HUES64 (cell line): ENCODE data around the gene TCP11L2.
"Not testable (repeated sequence)": the region's sequence is repeated elsewhere in the genome, so short reads cannot be mapped to it uniquely, and the experiment has no call there.

Source experiments
- H3K27ac ChIP-seq: 2 replicates; pipeline ENCODE4 v1.7.0; 2013; ENCODE audit warnings: low read depth, low read length, inconsistent platforms
- H3K27me3 ChIP-seq: 2 replicates; pipeline ENCODE4 v1.6.1; 2013; ENCODE audit warnings: mild to moderate bottlenecking, low read length; ENCODE audit not compliant: insufficient read depth
- H3K36me3 ChIP-seq: 2 replicates; pipeline ENCODE4 v1.6.1; 2013; ENCODE audit warnings: mild to moderate bottlenecking, low read length; ENCODE audit not compliant: insufficient read depth
- H3K4me1 ChIP-seq: 2 replicates; pipeline ENCODE4 v1.6.1; 2013; ENCODE audit warnings: mild to moderate bottlenecking, low read length, moderate library complexity; ENCODE audit not compliant: insufficient read depth
- H3K4me3 ChIP-seq: 2 replicates; pipeline ENCODE4 v1.5.1; 2013; ENCODE audit warnings: mild to moderate bottlenecking, low read length, moderate library complexity
- H3K9ac ChIP-seq: 2 replicates; pipeline ENCODE4 v1.6.1; 2013; ENCODE audit warnings: mild to moderate bottlenecking, low read depth, low read length
- H3K9me3 ChIP-seq: 2 replicates; pipeline ENCODE4 v1.6.1; 2013; ENCODE audit warnings: low read depth, low read length; ENCODE audit not compliant: insufficient read depth
- WGBS: fragments of 150-250, 120-280 bp; methylation state at CpG from one replicate; pipeline ENCODE4 v1.1.7; 2013; ENCODE audit warnings: missing lambda C conversion rate; 5-methylcytosine and 5-hydroxymethylcytosine counted together

Gene TCP11L2

DNA sequence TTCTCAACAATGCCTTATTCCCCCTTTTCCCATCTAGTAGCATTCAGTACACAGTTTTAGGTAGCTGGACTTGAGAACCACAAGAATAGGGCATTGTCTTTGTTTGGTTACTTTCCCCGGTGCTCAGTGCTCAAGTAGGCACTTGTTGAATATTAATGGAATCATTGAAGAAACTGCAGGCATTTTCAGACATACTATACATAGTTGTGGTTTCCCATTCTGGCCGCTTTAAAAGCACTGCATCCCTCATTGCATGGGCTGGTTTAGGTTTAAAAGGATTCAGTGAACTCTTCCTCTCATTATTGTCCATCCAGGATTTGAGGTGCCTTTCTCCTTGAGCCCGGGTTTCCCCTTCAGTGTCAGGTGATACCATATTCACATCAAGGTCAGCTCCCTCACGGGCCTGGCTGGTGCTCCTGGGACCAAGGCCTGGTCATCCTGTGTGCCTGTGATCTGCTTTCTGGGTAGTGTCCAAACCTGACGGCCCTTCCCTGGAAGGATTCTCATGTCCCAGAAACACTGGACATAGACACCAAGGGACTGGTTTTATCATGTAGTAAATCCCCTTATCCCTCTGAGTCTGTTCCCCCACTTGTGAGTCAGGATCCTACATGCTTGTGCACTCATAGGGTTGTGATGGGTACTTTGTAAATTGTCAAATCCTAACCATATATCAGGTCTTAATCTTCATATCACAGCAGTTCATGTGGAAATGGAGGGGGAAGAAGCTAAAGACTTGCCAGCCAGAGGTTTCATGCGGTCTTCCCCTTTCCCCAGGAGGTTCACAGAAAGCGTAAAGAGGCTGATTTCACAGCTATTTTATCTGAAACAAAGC, 7.4 kb downstream of the TCP11L2 start:
- Histone ChIP-seq H3K36me3 (no peaks in the 10 kb centered on the region), H3K4me1 (peaks cover 7% of the 10 kb centered on the region; the same call in 1 of the 2 replicates), H3K9ac (no peak overlapping the region), H3K27ac (no peak overlapping the region), H3K4me3 (no peak overlapping the region), H3K9me3 (no peaks in the 10 kb centered on the region), H3K27me3 (no peaks in the 10 kb centered on the region)
- 88% methylated on average over 7 of the region's 7 CpGs for WGBS

DNA sequence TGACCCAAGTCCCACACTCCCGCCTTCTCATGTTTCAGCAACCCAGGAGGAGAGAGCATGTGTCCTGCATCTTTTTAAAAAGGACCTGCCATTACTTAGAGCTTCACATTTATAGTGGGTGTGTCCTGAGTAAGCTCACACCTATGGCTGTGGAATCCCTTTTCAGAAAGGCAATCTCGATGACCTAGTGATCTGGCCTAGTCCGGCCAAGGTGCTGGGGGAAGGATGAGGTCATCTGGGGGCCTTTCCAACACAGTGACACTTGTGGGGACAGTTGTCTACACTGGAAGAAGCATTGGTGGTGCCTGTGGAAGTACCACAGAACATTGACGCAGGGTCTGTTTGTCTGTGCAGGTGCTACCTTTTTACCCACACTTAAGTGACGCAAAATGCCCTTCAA, 8.2 kb downstream of the TCP11L2 start:
- H3K9me3 ChIP-seq = no peaks in the 10 kb centered on the region
- H3K27ac ChIP-seq = no peak overlapping the region
- H3K9ac ChIP-seq = no peak overlapping the region
- H3K36me3 ChIP-seq = no peaks in the 10 kb centered on the region
- peaks cover 2% of the 10 kb centered on the region; the same call in 1 of the 2 replicates for H3K4me1 ChIP-seq
- H3K4me3 ChIP-seq = no peak overlapping the region
- no peaks in the 10 kb centered on the region for H3K27me3 ChIP-seq
- 94% methylated on average over 5 of the region's 5 CpGs for WGBS

DNA sequence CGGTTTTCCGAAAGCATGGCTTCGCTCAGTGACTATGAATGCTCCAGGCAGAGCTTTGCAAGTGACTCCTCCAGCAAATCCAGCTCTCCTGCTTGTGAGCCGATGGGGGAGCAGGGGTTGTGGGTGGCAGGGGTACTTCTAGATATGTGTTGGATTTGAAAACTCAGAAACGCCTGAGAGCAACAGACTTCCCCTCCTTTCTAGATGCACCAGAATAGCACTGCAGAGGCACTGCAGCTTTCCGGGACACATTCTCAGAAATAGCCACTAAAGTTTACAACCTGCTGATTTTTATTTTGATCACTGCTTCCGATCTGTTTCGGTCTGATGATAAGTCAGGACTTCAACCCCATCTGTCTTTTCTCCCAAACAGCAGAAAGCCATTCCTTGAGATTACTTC, 8.6 kb downstream of the TCP11L2 start:
- 93% methylated on average over 8 of the region's 8 CpGs for WGBS
- H3K4me1 ChIP-seq = no peaks in the 10 kb centered on the region
- no peak overlapping the region for H3K27ac ChIP-seq
- H3K4me3 ChIP-seq = no peak overlapping the region
- H3K36me3 ChIP-seq = no peaks in the 10 kb centered on the region
- no peak overlapping the region for H3K9ac ChIP-seq
- no peaks in the 10 kb centered on the region for H3K9me3 ChIP-seq
- H3K27me3 ChIP-seq = no peaks in the 10 kb centered on the region

DNA sequence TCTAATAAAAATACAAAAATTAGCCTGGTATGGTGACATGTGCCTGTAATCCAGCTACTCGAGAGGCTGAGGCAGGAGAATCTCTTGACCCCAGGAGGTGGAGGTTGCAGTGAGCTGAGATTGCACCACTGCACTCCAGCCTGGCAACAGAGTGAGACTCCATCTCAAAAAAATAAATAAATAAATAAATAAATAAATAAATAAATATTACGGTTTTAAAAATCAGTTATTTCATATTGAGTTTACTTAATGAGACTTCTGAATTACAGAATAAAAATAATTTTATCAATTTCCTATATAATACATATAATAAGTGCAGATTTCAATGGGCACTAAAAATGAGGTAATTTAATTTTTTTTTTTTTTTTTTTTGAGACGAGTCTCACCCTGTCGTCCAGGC, 10.9 kb downstream of the TCP11L2 start:
- not testable (repeated sequence) for H3K4me1 ChIP-seq, H3K9me3 ChIP-seq, H3K36me3 ChIP-seq, H3K9ac ChIP-seq, H3K27ac ChIP-seq, H3K4me3 ChIP-seq, H3K27me3 ChIP-seq
- 92% methylated on average over 3 of the region's 4 CpGs for WGBS

DNA sequence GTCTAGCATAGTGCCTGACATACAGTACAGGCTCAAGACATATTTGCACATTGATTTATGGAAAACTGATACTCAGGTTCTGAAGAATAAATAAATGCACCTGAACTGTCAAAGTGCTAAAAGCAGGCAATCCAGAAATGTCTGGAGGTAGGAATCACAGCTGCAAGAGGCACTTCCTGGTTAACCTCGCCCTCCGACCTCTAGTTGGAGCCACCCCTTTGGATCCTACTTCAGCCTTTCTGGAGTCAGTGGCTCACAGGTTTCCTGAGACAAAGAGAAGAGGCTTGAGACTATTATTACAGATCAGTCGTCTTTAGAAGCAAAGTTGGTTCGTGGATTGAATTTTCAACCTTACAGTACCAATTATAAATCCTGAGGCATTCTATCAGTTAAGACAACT, 13.0 kb downstream of the TCP11L2 start:
- H3K4me1 ChIP-seq = no peaks in the 10 kb centered on the region
- H3K4me3 ChIP-seq = no peak overlapping the region
- H3K27ac ChIP-seq = no peak overlapping the region
- H3K36me3 ChIP-seq = no peaks in the 10 kb centered on the region
- H3K9ac ChIP-seq = no peak overlapping the region
- no peaks in the 10 kb centered on the region for H3K27me3 ChIP-seq
- H3K9me3 ChIP-seq = no peaks in the 10 kb centered on the region
- WGBS = 94% methylated on average over 4 of the region's 4 CpGs

DNA sequence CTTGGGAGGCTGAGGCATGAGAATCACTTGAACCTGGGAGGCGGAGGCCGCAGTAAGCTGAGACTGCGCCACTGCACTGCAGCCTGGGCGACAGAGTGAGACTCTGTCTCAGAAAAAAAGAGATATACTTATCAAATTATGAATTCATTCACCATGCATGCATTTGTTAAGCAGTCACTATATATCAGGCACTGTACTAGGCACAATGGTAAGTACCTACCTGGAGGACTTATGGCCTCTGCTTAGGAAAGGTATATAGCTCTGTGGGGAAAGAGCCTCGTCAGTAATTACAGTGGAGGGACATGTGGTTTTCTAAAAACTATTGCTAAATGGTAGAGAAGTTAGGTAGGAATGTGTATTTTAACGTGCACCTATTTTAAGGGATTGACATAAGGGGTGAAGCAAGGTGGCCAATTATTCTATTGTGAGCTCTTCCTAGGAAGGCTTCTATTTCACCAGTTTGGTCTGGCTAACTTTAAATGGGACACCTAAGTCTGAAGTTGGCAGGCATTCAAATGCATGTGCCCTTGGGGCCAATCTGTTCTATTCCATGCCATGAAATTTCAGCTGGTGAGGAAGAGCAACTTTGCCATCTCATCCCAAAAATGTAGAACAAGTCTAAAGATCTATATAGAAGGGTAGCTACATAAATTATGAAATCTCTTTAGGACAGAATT, 15.0 kb downstream of the TCP11L2 start:
- Histone ChIP-seq H3K4me3 (no peak overlapping the region), H3K9me3 (no peaks in the 10 kb centered on the region), H3K27me3 (no peaks in the 10 kb centered on the region), H3K36me3 (no peaks in the 10 kb centered on the region), H3K27ac (no peak overlapping the region), H3K4me1 (no peaks in the 10 kb centered on the region), H3K9ac (no peak overlapping the region)
- 92% methylated on average over 6 of the region's 6 CpGs for WGBS

DNA sequence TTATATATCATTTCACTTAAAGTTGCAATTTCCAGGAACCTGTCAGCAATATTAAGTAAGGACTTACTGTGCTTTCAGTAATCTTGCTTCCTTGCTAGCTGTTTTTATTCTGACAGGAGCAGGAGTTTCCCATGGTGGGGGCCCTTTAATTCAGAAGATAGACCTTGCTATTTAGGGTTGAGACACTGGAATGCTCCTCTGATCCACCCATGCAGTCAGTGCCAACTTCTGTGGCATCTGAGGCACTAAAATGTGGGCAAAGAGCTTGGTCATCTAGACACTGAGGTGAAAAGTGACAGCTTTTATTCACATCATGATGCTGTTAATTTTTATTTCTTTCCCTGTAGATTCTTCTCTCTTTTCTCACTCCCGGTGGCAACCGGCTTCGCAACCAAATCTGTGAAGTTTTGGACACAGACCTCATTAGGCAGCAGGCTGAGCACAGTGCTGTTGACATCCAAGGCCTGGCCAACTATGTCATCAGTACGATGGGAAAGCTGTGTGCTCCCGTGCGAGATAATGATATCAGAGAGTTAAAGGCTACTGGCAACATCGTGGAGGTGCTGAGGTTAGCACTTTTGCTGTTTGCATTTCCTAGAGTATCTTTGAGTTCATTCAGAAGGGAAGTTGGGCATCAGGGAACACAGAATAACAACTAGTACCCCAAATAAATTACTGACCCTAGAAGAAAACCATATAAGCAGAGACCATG, 18.8 kb downstream of the TCP11L2 start:
- Histone ChIP-seq H3K27me3 (peaks cover 10% of the 10 kb centered on the region; the same call in 1 of the 2 replicates), H3K27ac (no peak overlapping the region), H3K36me3 (no peaks in the 10 kb centered on the region), H3K4me3 (no peak overlapping the region), H3K9ac (no peak overlapping the region), H3K4me1 (no peaks in the 10 kb centered on the region), H3K9me3 (no peaks in the 10 kb centered on the region)
- 93% methylated on average over 7 of the region's 7 CpGs for WGBS

DNA sequence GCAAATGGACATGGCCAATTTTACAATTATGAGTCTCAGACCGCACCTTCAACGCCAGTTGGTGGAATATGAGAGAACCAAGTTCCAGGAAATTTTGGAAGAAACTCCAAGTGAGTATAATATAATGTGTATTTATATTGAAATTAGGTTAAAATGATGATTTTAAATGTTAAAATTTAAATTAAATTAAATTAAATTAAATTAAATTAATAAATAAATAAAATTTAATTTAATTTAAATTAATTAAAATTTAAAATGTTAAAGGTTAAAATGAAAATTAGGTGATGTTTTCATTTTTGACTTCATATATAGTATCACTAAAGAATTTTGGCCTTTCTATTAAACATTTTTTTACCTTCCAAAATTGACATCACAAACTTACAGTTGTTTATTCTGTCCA, 21.0 kb downstream of the TCP11L2 start:
- H3K9ac ChIP-seq = no peak overlapping the region
- no peak overlapping the region for H3K27ac ChIP-seq
- H3K36me3 ChIP-seq = no peaks in the 10 kb centered on the region
- peaks cover 17% of the 10 kb centered on the region; the same call in 1 of the 2 replicates for H3K27me3 ChIP-seq
- no peak overlapping the region for H3K4me3 ChIP-seq
- no peaks in the 10 kb centered on the region; the same call in 1 of the 2 replicates for H3K4me1 ChIP-seq
- 98% methylated on average over 2 of the region's 2 CpGs for WGBS
- H3K9me3 ChIP-seq = no peaks in the 10 kb centered on the region

DNA sequence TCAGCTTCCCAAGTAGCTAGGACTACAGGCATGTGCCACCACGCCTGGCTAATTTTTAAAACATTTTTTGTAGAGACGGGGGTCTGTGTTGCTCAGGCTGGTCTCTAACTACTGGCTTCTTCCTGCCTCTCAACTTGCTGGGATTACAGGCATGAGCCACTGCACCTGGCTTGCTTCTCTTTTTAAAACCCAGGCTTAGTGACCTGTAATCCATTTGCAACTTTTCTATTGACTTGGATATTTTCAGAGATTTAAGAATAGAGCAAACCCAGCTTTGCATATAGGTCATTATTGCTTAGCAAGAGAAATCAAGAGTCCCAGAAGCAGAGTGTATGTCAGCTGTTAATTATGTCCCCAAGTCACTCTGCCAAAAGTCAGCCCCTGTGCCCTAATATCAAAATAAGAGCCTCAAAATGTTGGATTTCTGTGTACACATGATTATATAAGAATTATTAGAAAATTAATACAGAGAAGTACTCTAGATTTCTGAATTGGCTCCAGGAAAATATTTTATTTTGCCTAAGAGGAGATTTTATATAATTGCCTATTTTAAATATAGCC, 24.9 kb downstream of the TCP11L2 start:
- no peak overlapping the region for H3K27ac ChIP-seq
- H3K9me3 ChIP-seq = no peaks in the 10 kb centered on the region
- no peak overlapping the region for H3K4me3 ChIP-seq
- H3K27me3 ChIP-seq = peaks cover 17% of the 10 kb centered on the region; the same call in 1 of the 2 replicates
- WGBS = 66% methylated on average over 2 of the region's 2 CpGs
- H3K36me3 ChIP-seq = no peaks in the 10 kb centered on the region
- H3K4me1 ChIP-seq = peaks cover 16% of the 10 kb centered on the region; the same call in 1 of the 2 replicates
- no peak overlapping the region for H3K9ac ChIP-seq

DNA sequence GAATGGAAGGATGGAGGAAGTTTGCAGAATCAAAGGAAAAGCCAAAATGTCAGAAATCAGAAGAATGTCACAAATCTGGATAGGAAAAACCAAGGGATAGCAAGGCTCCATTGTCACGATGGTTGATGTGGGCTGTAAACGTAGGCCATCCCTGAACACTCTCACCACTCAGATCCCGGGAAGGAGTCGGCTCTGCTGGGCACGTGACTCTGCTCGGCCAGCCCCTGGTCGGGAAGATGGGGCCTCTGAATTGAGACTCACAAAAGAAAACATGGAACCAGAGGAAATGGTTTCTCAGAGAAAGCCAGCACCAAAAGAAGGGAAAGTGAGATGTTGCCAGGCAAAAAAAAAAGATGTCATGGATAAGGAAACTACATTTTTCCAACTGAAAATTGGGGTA, 26.2 kb downstream of the TCP11L2 start:
- Histone ChIP-seq H3K9me3 (0 out of 2 replicates have a peak, but pooled peaks cover 6% of the 10 kb centered on the region), H3K4me1 (peaks cover 16% of the 10 kb centered on the region; the same call in 1 of the 2 replicates), H3K4me3 (no peak overlapping the region), H3K36me3 (no peaks in the 10 kb centered on the region), H3K9ac (no peak overlapping the region), H3K27me3 (peaks cover 17% of the 10 kb centered on the region; the same call in 1 of the 2 replicates), H3K27ac (no peak overlapping the region)
- WGBS = 92% methylated on average over 7 of the region's 7 CpGs
